GM10266 (cell line): ENCODE results near the gene MAN2B1.

ENCODE experiments used
- DNase-seq: peaks from one replicate; pipeline ENCODE4 v3.0.0; 2012; ENCODE audit errors: extremely low spot score
- TF ChIP-seq, protein P1 (sequence below): IDR thresholded peaks from 2 replicates; pipeline ENCODE4 v1.5.1; 2012; ENCODE audit warnings: mild to moderate bottlenecking, low read depth; ENCODE audit not compliant: control insufficient read depth, insufficient read depth; ENCODE audit errors: missing control alignments

MAN2B1 gene

DNA sequence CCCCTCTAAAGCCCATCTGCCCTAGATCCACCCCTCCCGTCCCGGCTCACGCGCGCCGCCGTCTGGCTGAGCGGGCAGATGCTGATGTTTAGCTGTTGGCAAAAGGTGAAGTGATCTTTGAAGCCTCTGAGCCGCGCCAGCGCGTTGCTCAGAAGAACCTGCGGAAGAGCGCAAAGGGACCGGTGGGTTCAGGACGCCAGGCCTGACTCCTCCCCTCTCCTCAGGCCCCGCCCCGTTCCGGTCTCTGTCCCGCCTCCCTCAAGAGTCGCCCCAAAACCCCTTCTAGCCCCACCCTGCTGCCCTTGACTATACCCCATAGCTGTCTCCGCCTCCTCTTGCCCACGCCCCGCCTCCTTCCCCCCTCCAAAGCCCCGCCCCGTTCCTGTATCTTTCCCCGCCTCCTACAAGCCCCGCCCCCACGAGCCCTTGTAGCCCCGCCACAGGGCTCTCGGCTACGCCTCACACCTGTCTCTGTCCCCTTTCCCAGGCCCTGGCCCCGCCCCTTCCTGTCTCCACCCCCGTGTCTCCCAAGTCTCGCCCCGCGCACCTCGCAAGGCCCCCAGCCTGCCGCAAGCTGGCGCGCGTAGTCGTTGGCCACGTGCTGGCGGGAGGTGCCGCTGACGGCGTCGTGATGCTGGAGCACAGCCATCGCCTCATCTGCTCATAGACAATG, 9.5 kb downstream of the MAN2B1 start:
- DNase-seq: no peak
- TF ChIP-seq, protein P1, sequence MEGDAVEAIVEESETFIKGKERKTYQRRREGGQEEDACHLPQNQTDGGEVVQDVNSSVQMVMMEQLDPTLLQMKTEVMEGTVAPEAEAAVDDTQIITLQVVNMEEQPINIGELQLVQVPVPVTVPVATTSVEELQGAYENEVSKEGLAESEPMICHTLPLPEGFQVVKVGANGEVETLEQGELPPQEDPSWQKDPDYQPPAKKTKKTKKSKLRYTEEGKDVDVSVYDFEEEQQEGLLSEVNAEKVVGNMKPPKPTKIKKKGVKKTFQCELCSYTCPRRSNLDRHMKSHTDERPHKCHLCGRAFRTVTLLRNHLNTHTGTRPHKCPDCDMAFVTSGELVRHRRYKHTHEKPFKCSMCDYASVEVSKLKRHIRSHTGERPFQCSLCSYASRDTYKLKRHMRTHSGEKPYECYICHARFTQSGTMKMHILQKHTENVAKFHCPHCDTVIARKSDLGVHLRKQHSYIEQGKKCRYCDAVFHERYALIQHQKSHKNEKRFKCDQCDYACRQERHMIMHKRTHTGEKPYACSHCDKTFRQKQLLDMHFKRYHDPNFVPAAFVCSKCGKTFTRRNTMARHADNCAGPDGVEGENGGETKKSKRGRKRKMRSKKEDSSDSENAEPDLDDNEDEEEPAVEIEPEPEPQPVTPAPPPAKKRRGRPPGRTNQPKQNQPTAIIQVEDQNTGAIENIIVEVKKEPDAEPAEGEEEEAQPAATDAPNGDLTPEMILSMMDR: no peak

DNA sequence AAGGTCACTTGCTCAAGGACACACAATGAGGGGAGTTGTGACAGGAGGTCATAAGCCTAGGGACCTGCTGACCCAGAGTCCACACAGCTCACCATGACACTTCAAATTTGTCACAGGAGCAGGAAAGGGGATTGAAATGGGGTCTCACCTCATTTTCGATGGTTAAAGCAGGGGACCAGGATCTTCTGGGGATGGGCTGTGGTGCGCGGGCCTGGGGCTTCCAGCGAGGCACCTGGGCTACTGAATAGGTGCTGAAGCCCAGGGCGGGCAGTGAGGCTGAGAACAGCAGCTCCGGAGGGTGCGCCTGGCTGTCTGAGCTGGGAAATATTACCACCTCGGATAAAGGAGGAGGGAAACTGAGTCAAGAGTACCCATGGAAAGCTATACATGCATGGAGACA, 11.0 kb downstream of the MAN2B1 start:
- TF ChIP-seq, protein P1: no peak
- no peak for DNase-seq

DNA sequence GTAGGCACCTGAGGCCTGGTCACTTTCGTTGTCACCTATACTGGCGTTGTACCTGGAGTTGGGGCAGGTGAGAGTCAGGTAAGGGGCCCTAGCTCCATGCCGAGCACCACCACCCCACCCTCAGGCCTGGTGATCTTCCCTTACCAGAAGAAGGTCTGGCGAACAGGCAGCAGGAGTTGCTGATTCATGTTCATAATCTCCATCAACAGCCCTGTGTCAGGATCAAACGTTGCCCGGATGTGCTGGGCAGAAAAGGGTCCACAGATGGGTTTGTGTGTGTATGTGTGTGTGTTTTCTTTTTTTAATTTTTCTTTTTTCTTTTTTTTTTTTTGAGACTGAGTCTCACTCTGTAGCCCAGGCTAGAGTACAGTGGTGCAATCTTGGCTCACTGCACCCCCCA, 14.3 kb downstream of the MAN2B1 start:
- peak; percentile 8 for DNase-seq
- TF ChIP-seq, protein P1: no peak

DNA sequence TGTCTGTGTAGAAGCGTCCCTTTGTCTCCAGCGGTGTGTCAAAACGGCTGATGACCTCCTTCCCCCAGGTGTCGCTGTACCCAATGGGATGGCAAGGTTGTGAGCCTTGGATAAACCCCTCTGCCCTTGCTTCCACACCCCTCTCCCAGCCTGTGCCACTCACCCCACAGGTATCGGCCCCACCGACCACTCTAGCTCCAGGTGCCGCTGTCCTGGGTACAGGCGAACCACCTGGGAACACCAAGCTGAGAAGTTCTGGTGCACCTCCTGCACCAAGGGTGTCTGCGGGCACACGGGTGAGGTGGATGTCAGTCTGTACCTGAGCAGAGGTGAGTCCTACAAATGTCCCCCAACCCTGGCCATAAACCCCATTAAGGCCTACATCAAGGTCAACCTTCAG, 16.6 kb downstream of the MAN2B1 start:
- DNase-seq: peak; percentile 17
- TF ChIP-seq, protein P1: no peak

DNA sequence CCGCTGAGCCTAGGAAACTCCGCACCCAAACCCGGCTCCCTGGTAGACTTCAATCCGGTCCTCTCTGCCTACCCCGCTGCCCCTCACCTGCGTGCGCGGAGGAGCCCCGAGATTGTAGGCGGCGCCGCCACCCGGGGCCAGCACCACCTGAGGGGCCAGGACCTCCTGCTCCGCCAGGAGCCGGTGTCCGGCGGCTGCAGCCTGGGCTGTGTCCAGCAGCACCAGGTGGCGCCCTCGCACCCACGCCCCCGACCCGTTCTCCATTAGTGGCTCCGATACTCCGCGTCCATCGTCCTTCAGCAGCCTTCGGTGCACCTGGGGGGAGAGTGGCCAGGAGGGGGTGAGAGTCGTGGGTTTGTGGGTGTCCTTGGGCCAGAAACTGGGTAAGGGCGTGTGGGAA, 18.5 kb downstream of the MAN2B1 start:
- peak; percentile 17 for DNase-seq
- TF ChIP-seq, protein P1: no peak

DNA sequence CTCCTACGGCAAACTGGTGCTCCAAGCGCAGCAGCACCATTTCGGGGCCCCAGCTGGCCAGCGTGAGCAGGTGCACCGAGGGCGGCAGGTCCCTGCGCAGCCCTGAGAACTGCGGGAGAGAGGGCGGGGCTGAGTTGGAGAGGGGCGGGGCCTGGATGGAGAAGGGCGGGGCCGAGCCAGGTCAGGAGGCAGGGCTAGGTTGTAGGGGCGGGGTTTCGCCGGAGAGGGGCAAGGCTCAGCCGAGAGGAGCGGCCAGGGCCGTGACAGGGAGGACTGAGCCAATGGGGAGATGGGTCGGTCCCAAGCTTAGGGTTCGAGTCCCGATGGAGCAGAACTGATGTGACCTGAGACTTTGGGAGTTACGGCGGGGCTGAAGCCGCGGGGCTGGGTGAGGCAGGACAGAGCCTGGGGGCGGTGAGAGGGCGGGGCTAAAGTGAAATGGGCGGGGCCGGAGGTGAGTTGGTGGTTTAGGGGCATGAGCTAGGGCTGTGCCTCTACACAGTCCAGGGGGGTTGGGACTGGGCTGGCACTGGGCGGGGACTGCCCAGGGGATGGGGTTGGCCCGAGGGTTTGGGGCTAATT, 19.0 kb downstream of the MAN2B1 start:
- DNase-seq: peak; percentile 34
- TF ChIP-seq, protein P1: no peak

DNA sequence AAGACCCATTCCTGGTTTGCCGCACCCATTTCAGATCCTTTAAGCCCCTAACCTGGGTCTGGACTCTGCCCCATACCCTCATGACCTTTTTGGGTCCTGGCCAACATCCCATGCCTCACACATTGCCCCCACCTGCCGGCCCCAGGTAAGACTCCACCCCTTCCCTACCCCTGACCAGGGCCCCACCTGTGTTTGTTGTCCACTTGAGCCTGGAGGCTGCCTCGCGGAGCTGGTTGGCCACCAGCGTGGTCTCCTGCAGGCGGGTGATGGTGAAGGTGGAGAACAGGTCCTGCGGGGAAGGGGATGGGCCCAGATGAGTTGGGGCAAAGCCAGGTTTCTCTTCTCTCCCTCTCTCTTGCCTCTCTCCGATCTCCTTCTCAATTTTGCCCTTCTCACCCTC, 19.5 kb downstream of the MAN2B1 start:
- TF ChIP-seq, protein P1: no peak
- DNase-seq: no peak
